DOHH2 (cell line): ENCODE measurements around the gene ZNG1A.
"Not testable (repeated sequence)": the region's sequence is repeated elsewhere in the genome, so short reads cannot be mapped to it uniquely, and the experiment has no call there.

Experiments
- H3F3A ChIP-seq: fragments of 200-600 bp; sonication (generic), shearing (Covaris generic); 2 replicates; pipeline ENCODE4 v1.6.0; 2016; ENCODE audit warnings: antibody characterized with exemption, mild to moderate bottlenecking; ENCODE audit not compliant: control insufficient read depth, insufficient read depth
- H3K27ac ChIP-seq: fragments of 200-600 bp; sonication (generic); 2 replicates; pipeline ENCODE4 v1.5.1; 2014; ENCODE audit warnings: low read depth, mild to moderate bottlenecking, low read length, moderate library complexity
- H3K27me3 ChIP-seq: fragments of 200-600 bp; sonication (generic); 2 replicates; pipeline ENCODE4 v1.6.1; 2014; ENCODE audit warnings: mild to moderate bottlenecking, low read length, mixed read lengths; ENCODE audit not compliant: control insufficient read depth
- H3K36me3 ChIP-seq: fragments of 200-600 bp; sonication (generic); 2 replicates; pipeline ENCODE4 v1.6.1; 2014; ENCODE audit warnings: mild to moderate bottlenecking, low read length, moderate library complexity, mixed read lengths; ENCODE audit not compliant: control insufficient read depth
- H3K4me1 ChIP-seq: fragments of 200-600 bp; sonication (generic); 2 replicates; pipeline ENCODE4 v1.6.1; 2014; ENCODE audit warnings: mild to moderate bottlenecking, low read length, mixed read lengths; ENCODE audit not compliant: control insufficient read depth
- H3K4me2 ChIP-seq: fragments of 200-600 bp; sonication (generic); 2 replicates; pipeline ENCODE4 v1.6.0; 2014; ENCODE audit warnings: mild to moderate bottlenecking, low read length, moderate library complexity
- H3K4me3 ChIP-seq: fragments of 200-600 bp; sonication (generic); 2 replicates; pipeline ENCODE4 v1.5.1; 2014; ENCODE audit warnings: mild to moderate bottlenecking, low read length, mixed read lengths
- H3K79me2 ChIP-seq: fragments of 200-600 bp; sonication (generic); 2 replicates; pipeline ENCODE4 v1.6.1; 2014; ENCODE audit warnings: mild to moderate bottlenecking, low read length, mixed read lengths; ENCODE audit not compliant: control insufficient read depth
- H3K9me2 ChIP-seq: fragments of 200-600 bp; sonication (generic); replicated peaks from 2 replicates; pipeline ENCODE4 v1.6.1; 2014; ENCODE audit warnings: mild to moderate bottlenecking, low read length, mixed read lengths; ENCODE audit not compliant: control insufficient read depth
- H3K9me3 ChIP-seq: fragments of 200-600 bp; sonication (generic); 2 replicates; pipeline ENCODE4 v1.6.1; 2014; ENCODE audit warnings: antibody characterized with exemption, low read length, mixed read lengths; ENCODE audit not compliant: control insufficient read depth, insufficient read depth
- H4K20me1 ChIP-seq: fragments of 200-600 bp; sonication (generic); 2 replicates; pipeline ENCODE4 v1.6.0; 2014; ENCODE audit warnings: low read depth, mild to moderate bottlenecking, antibody characterized with exemption, low read length, moderate library complexity; ENCODE audit not compliant: control insufficient read depth, insufficient read depth

The ZNG1A gene

DNA sequence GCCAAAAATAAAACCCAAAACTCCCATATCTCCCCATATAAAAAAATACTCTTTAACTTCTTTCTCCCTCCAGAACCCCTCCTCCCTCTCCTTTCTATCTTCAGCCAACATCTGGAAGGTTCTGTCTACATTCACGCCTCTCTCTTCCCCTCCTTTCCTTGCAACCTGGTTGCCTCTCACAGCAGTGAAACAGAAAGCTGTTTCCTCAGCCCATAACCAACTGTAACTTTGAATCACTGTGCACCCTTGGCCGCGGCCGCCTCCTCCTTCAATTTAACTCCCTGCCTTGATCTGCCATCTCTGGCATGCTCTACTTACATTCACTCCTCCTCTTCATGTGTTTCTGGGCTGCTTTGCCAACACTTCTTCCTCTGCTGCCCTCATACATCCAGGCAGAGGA, 83.9 kb downstream of the ZNG1A start:
- H3K4me2 ChIP-seq, H3K4me3 ChIP-seq, H3K27ac ChIP-seq, H3K9me2 ChIP-seq, H3K27me3 ChIP-seq, H4K20me1 ChIP-seq, H3K9me3 ChIP-seq, H3F3A ChIP-seq, H3K79me2 ChIP-seq, H3K4me1 ChIP-seq, H3K36me3 ChIP-seq: not testable (repeated sequence)

DNA sequence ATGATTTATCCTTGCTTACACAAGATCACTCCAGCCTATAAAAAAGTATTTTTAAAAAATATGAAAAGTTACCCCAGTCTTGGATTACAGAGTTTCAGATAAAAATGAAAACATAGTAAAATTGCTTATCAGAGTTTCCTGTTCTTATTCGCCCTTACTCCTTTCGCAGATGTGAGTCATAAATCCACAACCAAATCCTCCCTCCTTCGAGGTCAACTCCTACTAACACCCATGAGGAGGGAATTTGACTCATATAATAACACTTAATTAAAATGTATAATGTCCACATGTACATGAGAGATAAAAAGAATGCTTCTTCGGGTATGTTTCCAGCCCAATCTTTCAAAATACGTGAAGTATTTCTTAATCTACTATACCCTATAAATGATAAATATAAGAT, 84.5 kb downstream of the ZNG1A start:
- not testable (repeated sequence) for H3K4me3 ChIP-seq, H4K20me1 ChIP-seq, H3K9me3 ChIP-seq, H3F3A ChIP-seq, H3K4me1 ChIP-seq, H3K27me3 ChIP-seq, H3K27ac ChIP-seq, H3K36me3 ChIP-seq, H3K9me2 ChIP-seq, H3K79me2 ChIP-seq, H3K4me2 ChIP-seq

DNA sequence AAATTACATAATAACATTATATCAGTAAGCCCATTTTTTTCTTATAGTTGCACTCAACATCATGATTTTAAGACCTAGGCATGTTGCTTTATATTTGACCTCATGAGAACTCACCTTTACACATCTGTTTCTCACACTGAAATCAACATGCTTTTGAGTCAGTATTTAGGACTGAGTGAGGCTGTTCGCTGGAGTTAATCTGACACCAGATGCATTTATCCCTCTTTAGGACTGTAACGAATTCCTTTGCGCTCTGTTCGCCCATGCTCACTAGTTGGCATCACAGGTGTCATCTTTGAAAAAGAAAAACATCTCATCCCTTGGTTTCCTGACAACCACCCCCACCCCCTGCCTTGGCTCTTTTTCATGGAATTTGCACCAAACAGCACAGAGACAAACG, 84.9 kb downstream of the ZNG1A start:
- not testable (repeated sequence) for H3K4me1 ChIP-seq, H3K4me2 ChIP-seq, H3K9me3 ChIP-seq, H3F3A ChIP-seq, H3K27ac ChIP-seq, H3K4me3 ChIP-seq, H3K36me3 ChIP-seq, H3K79me2 ChIP-seq, H4K20me1 ChIP-seq, H3K27me3 ChIP-seq, H3K9me2 ChIP-seq

DNA sequence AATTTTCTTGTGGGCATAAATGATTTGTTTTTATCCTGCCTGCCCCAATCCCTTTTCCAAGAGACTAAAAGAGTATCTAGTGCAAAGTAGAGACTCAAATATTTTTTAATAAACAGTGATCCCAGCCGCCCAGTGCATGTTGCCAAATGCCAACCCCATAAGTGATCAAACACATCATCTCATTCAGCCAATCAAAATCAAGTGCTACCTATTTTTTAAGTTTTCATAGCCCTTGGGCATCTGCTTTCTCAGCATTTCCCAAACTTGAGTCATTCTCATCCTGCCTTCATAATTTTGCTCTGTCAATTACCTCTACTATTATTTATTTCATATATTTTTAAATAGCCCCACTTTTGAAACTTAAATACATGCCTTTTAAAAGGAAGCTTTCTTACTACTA, 88.0 kb downstream of the ZNG1A start:
- H3K9me2 ChIP-seq, H3K36me3 ChIP-seq, H3K27ac ChIP-seq, H3F3A ChIP-seq, H4K20me1 ChIP-seq, H3K4me1 ChIP-seq, H3K9me3 ChIP-seq, H3K4me2 ChIP-seq, H3K27me3 ChIP-seq, H3K79me2 ChIP-seq, H3K4me3 ChIP-seq: not testable (repeated sequence)

DNA sequence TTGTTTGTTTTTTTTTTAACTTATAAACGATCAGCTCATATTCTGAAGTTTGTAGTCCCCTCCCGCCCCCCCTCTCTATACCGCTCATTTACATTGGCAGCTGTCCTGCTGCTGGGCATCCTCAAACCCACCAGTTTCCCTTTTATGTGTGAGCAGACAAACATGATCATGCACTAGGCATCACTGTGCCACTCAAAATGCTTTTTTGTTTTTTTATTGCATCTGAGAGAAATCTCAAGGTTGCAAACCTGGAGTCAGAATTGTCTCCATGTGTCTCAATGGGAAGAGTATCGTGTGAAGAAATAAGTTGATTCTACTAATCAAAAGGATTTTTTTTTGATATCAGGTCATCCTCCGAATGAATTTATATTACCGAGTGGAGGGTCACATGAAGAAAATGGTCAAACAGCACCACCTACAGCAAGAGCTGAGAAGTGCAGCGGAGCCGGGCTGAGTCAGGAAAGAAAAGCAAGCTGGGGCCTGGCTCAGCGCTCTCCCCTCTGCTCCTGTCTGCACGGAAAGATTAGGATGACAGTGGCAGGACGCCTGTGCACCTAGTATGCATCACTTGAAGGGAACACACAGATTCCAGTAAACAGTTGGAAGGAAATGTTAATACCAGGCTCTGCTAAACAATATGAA, 90.3 kb downstream of the ZNG1A start:
- H3K9me3 ChIP-seq, H3K79me2 ChIP-seq, H3K36me3 ChIP-seq, H3K4me3 ChIP-seq, H3K9me2 ChIP-seq, H4K20me1 ChIP-seq, H3K4me2 ChIP-seq, H3K27me3 ChIP-seq, H3K4me1 ChIP-seq, H3K27ac ChIP-seq, H3F3A ChIP-seq: not testable (repeated sequence)

DNA sequence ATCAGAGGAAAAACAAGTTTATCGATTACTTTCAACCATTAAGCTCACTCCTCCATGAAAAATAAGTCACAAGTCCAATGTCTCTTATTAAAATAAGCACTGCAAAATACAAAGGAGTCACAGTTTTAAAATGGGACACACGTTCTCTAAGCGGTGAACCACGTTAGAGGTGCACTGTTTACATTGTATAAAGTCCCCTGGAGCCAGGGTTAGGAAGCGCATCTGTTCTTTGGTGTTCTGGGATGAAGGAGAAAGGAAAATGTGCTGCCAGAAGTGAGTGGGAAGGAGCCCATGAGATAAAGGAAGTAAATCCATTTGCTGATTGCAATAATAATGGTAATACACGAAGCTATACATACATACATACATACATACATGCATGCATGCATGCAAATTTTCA, 91.0 kb downstream of the ZNG1A start:
- H3K79me2 ChIP-seq, H3K27me3 ChIP-seq, H3K4me3 ChIP-seq, H3K9me3 ChIP-seq, H3F3A ChIP-seq, H3K4me2 ChIP-seq, H4K20me1 ChIP-seq, H3K4me1 ChIP-seq, H3K36me3 ChIP-seq, H3K9me2 ChIP-seq, H3K27ac ChIP-seq: not testable (repeated sequence)

DNA sequence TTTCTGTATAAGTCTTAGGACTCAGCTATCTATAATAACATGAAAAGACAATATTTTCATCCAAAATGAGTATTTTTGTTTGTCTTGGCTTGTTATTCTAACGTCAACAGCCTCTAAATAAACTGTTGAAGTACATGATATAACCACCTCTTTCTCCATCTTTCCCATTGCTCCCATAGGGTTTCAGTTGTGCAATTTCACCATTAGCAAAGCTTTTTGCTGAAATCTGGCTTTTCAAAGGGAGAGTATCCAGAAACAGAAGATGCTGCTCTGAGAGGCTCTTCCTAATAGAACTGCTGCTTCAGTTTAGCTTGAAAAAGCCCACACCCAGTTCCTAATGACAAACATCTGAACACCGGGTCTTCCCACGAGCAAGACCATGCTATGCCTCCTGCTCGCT, 91.8 kb downstream of the ZNG1A start:
- H3K4me3 ChIP-seq, H3K36me3 ChIP-seq, H3K9me3 ChIP-seq, H3K4me1 ChIP-seq, H3K9me2 ChIP-seq, H3K4me2 ChIP-seq, H4K20me1 ChIP-seq, H3K27ac ChIP-seq, H3K79me2 ChIP-seq, H3K27me3 ChIP-seq, H3F3A ChIP-seq: not testable (repeated sequence)

DNA sequence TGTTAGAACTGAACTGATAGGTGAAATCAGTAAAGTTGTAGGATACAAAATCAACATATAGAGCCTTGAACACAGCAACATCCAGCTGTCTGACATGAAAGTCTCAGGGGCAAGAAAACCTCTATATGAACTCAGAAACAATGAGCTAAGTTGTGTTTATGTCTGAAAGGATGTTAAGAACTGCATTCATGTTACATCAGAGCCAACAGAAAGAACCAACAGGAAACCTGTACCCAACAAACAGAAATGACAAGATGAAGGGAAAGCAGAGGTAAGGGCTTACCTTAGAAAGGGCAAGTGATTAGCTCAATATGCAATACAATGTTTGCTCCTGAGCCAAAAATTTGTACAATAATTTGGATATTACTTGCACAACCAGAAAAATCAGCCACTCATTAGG, 92.2 kb downstream of the ZNG1A start:
- H3K27me3 ChIP-seq, H3K4me2 ChIP-seq, H3K36me3 ChIP-seq, H3K4me3 ChIP-seq, H3F3A ChIP-seq, H4K20me1 ChIP-seq, H3K9me2 ChIP-seq, H3K79me2 ChIP-seq, H3K4me1 ChIP-seq, H3K27ac ChIP-seq, H3K9me3 ChIP-seq: not testable (repeated sequence)
